MG63 (cell line): ENCODE data around the gene HSPH1. TPM values are rescaled to one million over a fixed set of nuclear protein-coding genes. Genes with fewer than 3 reads are reported as not detected.

ENCODE experiments used
- DNase-seq: peaks from one replicate; pipeline ENCODE4 v3.0.0-alpha.2; 2020
- H3K27me3 ChIP-seq: fragments of 250-450 bp; sonication (Bioruptor Pico); 2 replicates; pipeline ENCODE4 v1.5.1; 2020; ENCODE audit warnings: mild to moderate bottlenecking, moderate library complexity
- H3K36me3 ChIP-seq: fragments of 250-450 bp; sonication (Bioruptor Pico); 2 replicates; pipeline ENCODE4 v1.5.1; 2020; ENCODE audit warnings: mild to moderate bottlenecking, moderate library complexity
- H3K4me3 ChIP-seq: fragments of 250-450 bp; sonication (Bioruptor Pico); 2 replicates; pipeline ENCODE4 v1.5.1; 2020; ENCODE audit warnings: mild to moderate bottlenecking, moderate library complexity
- H3K9me3 ChIP-seq: fragments of 250-450 bp; sonication (Bioruptor Pico); 2 replicates; pipeline ENCODE4 v1.5.1; 2020; ENCODE audit warnings: mild to moderate bottlenecking, moderate library complexity
- total RNA-seq: library from RNA; depleted of rRNA; stranded (reverse); fragments of >200 nt; shearing (Covaris generic); gene quantifications from 2 replicates; pipeline ENCODE4 v1.2.3, GENCODE V29; 2014; ENCODE audit warnings: low replicate concordance; rRNA removed

The HSPH1 gene
- total RNA-seq, result 82.9 and 98.7 TPM in 2 replicates

DNA sequence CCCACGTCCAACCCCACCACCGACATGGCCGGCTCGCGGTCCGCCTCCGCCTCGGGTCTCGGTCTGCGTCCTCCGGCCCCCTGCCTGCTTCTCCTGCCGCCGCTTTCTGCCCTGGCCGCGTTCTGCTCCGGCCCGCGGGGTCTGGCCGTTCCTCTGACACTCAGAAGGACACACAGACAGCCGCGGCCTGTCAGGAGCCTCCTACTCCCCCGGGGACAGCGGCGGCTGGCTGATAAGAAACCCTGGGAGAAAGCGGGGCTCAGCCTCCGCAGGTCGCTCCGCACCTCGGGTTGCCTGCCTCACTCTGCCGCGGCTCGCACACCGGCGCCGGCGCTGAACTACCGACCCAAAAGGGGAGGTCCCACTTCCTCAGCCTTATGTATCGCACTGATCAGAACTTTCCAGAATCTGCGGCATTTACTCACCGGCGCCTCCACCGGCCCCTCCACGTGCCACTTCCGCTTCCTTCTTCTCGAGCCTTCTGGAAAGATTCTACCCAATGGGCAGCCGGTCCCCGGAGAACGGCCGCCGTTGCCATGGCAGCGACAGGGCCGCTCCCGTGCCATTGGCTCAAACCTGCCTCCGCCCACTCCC lies at the start of gene HSPH1:
TSS of gene HSPH1 (minus strand) at position 348 of the 594 bp plus-strand sequence. CDS start at position 26, 322 bp downstream.
- peak; percentile 99 for DNase-seq
- Histone ChIP-seq H3K36me3 (peaks cover 29% of the 10 kb centered on the region), H3K4me3 (peak within 1 kb of the TSS; percentile 96), H3K9me3 (no peaks in the 10 kb centered on the region), H3K27me3 (no peaks in the 10 kb centered on the region)

DNA sequence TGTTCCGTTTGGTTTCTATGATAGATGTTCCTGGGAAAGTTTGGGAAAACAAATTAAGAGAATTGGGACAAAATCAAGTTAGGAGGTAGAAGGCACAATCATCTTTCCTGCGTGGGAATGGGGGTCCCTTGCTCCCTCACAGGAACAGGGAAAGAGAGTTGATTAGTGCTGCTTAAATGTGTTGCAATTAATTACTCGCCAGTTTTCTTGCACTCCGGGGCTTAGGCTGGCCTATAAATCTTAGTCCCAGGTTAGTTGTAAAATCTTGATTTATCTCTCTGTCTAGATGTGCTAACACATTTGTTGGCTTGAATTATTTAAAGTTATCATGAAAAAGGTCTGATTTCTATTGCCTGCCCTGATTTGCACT lies 48.1 kb upstream of the HSPH1 start:
- Histone ChIP-seq H3K4me3 (no peak overlapping the region), H3K27me3 (no peaks in the 10 kb centered on the region), H3K9me3 (no peaks in the 10 kb centered on the region), H3K36me3 (no peaks in the 10 kb centered on the region)
- DNase-seq, result no peak

DNA sequence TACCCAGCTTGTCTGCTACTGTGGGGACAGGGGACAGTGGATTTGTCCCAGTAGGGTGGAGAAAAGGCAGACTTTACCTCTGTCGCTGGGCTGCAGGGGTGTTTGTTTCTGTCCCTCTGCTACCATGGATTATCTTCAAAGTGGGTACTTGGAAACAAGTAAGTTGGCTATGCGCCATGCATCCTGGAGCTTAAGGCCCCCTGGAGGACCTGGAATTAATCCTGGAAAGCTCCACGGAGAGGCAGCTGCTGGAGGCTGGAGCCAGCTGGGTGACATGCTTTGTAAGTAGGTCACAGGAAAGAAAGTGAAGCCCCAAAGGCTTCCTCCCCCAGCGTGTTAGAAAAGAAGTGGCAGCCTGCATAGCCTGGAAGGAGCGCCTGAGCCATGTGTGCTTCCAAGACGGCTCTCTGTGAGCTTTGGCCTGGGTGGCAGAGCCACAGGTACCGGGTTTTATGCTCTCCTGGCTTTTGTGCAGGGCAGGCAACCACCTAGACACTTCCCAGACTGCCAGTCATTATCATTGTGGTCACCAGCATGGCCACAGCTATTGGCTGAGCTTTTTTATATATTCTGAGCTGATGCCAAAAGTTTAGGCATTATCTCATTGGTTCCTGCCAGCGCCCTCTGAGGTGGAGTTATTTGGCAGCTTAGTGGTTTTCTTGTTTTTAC lies 47.6 kb upstream of the HSPH1 start:
- DNase-seq, result peak; percentile 38
- no peak overlapping the region for H3K4me3 ChIP-seq
- H3K9me3 ChIP-seq, result no peaks in the 10 kb centered on the region
- no peaks in the 10 kb centered on the region for H3K36me3 ChIP-seq
- no peaks in the 10 kb centered on the region for H3K27me3 ChIP-seq

DNA sequence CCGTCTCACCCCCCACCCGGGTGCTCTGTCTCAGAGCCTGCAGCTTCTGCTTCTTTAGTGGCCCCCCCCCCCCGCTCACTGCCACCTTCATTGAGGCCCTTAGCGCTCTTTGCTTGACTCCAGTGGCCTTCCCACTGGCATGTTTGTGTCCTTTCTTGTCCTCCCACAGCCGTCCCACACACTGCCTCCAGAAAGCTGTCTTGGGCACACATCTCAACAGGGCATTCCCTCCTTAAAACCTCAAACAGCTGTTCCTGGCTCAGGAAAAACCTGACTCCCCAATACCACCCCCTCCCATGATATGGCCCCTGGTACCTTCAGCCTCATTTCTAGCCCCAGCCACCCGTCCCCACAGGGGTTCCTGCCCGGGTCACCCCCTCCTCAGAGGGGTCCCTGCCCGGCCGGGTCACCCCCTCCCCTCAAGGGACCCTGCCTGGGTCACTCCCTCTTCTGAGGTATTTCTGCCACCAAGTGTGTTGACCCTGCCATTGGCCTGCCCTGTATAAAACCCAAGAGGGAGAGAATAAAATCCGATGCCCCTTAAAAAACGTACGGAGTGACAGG lies 46.9 kb upstream of the HSPH1 start:
- H3K36me3 ChIP-seq, result no peaks in the 10 kb centered on the region
- DNase-seq, result no peak
- no peak overlapping the region for H3K4me3 ChIP-seq
- no peaks in the 10 kb centered on the region for H3K9me3 ChIP-seq
- no peaks in the 10 kb centered on the region for H3K27me3 ChIP-seq

DNA sequence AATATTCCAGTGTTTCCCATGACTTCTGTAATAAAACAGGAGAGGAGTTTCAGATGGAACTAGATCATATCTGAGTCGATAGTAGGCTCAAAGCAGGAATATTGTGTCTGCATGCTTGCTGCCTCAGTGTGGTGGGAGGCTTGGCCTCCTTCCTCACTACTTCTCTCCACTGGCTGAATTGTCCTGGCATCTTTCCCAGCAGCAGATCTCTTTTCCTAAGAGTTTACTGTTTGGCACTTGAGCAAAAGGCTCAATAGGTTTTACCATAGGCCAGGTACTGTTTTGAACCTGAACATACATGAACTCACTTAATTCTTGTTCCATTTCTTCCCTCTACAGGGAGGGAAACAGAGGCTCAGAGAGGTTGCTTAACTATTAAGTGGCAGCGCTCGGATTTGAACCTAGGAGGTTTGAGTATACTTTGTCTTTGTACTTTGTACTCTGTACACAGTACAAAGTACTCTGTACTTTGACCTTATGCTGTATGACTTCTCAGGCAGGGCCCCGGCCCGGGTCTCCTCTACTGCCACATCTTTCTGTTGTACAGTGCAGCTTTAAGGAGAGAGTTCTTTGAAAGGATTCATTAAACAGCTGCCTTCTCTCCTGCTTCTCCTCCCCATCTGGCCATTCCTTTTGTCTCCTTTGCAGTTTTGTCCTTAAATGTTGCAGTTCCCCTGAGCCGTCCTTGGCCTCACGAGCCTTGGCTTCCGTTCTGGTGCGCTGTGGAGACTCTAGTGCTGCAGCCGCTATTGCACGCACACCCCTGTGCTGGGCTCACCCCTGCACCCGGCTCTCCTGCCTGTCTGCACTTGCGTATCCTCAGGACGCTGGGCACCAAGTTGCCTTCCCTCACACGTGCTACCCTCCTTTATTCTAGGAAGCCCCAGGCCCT lies 46.2 kb upstream of the HSPH1 start:
- Histone ChIP-seq H3K4me3 (no peak overlapping the region), H3K9me3 (no peaks in the 10 kb centered on the region), H3K36me3 (no peaks in the 10 kb centered on the region), H3K27me3 (no peaks in the 10 kb centered on the region)
- peak; percentile 58 for DNase-seq

DNA sequence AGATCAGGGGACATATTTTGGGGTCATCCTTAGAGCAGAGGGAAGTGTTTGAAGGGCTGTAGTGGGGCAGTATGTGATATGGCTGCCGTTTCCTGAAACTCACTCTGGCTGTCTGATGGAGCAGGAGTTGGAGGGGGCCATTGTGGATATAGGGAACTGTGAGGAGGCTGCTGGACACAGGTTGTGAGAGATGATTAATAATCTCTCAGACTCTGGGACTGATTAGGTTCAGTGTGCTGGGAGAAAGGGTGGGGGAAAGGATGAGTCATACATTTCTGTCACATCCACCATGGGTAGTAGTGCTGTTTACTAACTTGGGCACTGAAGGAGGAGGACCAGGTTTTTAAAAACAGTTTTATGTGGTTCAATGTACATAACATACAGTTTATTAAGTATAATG lies 42.9 kb upstream of the HSPH1 start:
- no peaks in the 10 kb centered on the region for H3K27me3 ChIP-seq

DNA sequence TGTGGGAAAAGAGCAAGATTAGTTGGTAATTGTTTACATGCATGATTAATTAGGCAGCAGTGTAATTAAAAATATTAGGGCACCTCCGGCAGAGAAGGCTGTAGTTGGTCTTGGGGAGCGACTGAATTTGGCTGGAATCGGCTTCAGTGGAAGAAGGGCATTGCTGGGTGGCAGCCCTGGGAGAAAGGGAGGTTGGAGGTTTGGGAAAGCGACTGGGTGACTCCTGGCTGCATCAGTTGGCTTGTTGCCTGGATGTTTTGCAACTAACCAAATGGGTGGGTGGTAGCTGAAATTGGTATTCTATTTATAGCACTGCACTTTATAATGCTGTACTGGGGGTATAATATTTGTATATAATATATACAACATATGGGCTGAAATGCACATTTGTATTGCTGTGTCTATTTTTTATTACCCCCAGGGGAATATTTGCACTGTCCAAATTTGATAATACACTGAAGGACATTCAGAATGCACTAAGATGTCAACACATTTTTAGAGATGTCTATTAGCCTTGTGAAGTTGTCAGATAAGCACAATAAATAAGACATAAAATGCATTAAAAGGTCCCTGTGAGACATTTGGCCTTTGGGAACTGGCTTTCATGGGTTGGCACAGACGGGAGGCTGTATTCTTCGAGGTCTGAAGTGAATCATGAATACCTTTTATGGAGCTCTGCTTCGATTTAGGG lies 39.8 kb upstream of the HSPH1 start:
- DNase-seq, result peak; percentile 66
- Histone ChIP-seq H3K36me3 (no peaks in the 10 kb centered on the region), H3K4me3 (peak overlapping the region; percentile 64), H3K27me3 (no peaks in the 10 kb centered on the region), H3K9me3 (no peaks in the 10 kb centered on the region)

More for the DNA sequence above, 42.9 kb upstream of the HSPH1 start:
- Histone ChIP-seq H3K4me3 (no peak overlapping the region), H3K9me3 (no peaks in the 10 kb centered on the region), H3K36me3 (no peaks in the 10 kb centered on the region)
- DNase-seq, result peak; percentile 35

DNA sequence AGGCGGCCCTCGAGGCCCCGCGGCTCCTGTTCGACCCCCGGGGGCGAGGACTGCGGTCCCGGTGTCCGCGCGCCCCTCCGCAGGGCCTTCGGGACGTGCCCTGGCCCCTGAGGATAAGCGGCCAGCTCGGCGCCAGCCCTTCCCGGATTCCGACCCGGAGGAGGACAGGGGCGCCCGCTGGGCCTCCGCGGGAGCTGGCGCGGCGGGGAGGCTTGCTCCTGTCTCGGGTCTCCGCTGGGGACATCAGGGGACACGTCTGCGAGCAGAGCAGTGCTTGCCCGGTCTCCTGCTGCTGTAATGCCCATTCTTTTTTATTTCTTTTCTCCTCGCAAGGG lies 38.9 kb upstream of the HSPH1 start:
- H3K27me3 ChIP-seq, result no peaks in the 10 kb centered on the region
- no peaks in the 10 kb centered on the region for H3K9me3 ChIP-seq
- peak; percentile 46 for DNase-seq

DNA sequence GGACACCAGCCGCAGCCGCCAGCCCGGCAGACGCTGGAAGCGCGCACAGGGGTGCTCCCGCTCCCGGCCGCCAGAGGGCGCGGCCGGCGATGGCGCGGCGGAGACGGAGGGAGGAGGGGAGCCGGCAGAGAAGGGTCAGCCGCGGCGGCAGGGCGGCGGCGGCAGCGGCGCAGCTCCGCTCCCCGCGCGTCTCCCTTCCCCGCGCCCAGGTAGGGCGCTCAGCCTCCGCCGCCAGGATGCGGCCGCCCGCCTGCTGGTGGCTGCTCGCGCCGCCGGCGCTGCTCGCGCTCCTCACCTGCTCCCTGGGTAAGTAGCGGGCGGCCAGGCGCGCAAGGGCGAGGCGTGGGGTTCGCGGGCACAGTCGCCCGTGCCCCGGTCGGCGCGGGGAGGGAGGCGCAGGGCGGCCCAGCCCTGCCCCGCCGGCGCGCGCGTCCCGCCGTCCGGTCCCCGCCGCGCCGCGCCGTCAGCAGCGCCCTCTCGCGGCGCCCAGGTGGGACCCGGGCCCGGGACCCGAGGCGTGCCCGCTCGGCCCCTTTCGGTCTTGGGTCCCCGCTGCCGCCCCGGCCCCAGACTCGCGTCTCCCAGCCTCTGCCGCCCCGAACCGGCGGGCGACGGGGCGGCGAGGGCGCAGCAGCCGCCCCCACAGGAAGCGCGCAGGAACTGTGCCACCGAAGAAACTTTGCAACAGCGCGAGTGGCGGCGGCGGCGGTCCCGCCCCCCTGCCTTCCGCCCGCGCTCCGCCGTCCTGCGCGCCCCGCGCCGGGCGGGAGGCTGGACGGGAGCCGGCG lies 38.3 kb upstream of the HSPH1 start, which contains the start of gene B3GLCT:
TSS of gene B3GLCT (plus strand) at position 127 of the 788 bp plus-strand sequence. CDS start at position 237, 110 bp downstream.
- peak; percentile 70 for DNase-seq
- H3K4me3 ChIP-seq, result peak within 1 kb of the TSS; percentile 64
- H3K27me3 ChIP-seq, result no peaks in the 10 kb centered on the region
- no peaks in the 10 kb centered on the region for H3K36me3 ChIP-seq
- no peaks in the 10 kb centered on the region for H3K9me3 ChIP-seq

More for the DNA sequence above, 38.9 kb upstream of the HSPH1 start:
- Histone ChIP-seq H3K36me3 (no peaks in the 10 kb centered on the region), H3K4me3 (peak overlapping the region; percentile 64)

DNA sequence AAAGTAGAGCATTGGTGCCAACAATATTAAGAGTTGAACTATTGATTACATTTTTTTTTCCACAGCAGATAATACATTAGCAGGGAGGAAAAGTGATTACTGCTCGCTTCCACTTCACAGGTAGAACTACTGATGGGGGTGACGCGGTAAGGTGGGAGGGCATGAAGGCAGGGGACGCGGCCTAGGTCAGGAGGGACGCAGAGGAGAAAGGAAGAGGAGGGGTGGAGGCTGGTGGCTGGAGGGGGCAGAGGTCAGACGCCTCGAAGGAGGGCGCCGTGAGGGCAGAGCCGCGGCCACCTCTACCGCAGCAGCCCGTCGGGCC lies 37.8 kb upstream of the HSPH1 start:
- H3K27me3 ChIP-seq, result no peaks in the 10 kb centered on the region
- no peaks in the 10 kb centered on the region for H3K9me3 ChIP-seq
- peak overlapping the region; percentile 64 for H3K4me3 ChIP-seq
- no peak for DNase-seq
- H3K36me3 ChIP-seq, result no peaks in the 10 kb centered on the region

DNA sequence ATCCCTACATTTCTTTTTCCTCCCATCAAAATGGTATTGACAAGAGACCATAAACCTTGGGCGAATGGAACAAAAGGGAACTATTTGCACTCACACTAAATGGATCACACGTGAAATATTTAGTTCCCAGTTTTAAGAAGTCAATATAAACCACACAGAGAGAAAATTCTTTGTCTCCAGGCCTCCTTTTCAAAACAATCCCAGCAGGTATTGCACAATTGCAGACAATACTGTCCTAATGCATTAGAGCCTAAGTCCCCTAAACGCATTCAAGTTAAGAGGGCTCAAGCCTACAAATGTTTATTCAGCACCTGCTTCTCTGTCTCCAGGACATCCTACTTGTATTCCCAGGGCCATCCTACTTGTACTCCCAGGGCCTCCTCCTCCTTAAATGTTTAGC lies 36.8 kb upstream of the HSPH1 start:
- H3K36me3 ChIP-seq, result no peaks in the 10 kb centered on the region
- no peaks in the 10 kb centered on the region for H3K9me3 ChIP-seq
- H3K4me3 ChIP-seq, result no peak overlapping the region
- H3K27me3 ChIP-seq, result no peaks in the 10 kb centered on the region
- no peak for DNase-seq

DNA sequence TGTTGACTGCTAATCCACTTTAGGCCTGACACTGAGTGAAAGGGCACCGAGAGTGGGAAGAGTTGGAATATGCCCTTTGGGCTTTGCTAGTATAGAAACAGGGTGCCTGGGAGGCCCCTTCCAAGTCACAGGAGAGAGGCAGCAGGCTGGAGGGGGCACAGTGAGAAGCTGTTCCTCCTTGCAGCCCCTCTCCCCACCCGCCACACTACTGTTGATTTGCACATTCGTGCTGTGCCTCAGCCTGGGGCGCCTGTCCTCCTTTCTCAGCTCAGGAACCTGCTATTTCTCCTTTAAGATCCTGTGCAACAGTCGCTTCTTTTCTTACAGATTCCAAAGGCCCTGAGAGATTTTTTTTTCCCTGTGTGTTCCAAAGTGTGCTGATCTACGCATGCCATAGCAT lies 35.3 kb upstream of the HSPH1 start:
- H3K27me3 ChIP-seq, result no peaks in the 10 kb centered on the region
- no peak for DNase-seq
- H3K36me3 ChIP-seq, result no peaks in the 10 kb centered on the region
- H3K9me3 ChIP-seq, result no peaks in the 10 kb centered on the region
- H3K4me3 ChIP-seq, result no peak overlapping the region

DNA sequence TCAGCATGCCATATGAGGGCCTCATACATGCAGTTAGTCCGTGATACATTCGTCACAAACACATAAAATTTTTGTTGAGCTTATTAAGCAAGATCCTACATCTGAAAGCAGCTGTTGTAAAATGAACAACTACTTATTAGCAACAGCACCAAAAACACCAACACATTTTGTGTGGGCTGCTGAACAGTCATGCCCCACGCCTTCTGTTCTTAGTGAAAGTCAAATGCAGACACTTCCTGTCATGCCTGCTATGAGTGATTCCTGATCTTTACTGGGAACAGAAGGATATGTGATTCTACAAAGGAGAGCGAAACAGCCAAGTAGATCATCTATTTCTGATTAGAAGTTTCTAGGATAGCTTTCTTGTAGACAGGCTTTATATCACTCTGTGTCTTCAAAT lies 33.9 kb upstream of the HSPH1 start:
- H3K27me3 ChIP-seq, result no peaks in the 10 kb centered on the region
- DNase-seq, result no peak
- no peaks in the 10 kb centered on the region for H3K9me3 ChIP-seq
- no peaks in the 10 kb centered on the region for H3K36me3 ChIP-seq
- no peak overlapping the region for H3K4me3 ChIP-seq

DNA sequence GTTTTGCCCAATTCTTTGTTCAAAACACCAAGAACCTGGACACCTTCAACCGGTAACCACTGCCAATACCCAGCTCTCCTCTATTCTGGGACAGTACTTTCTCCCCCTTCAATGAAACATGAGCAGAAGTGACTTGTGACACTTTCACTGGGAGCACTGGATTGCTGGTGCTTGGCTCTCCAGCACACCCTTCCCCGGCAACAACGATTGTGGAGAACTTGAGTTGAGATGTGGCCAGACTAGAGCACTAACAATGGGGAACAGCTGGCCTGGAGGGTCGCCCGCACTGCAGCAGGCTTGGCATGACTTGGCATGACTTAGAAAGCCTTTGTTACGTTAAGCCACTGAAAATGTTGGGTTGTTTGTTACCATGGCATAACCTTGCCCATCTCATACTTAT lies 30.6 kb upstream of the HSPH1 start:
- no peak for DNase-seq
- Histone ChIP-seq H3K27me3 (no peaks in the 10 kb centered on the region), H3K36me3 (no peaks in the 10 kb centered on the region), H3K9me3 (no peaks in the 10 kb centered on the region), H3K4me3 (no peak overlapping the region)

DNA sequence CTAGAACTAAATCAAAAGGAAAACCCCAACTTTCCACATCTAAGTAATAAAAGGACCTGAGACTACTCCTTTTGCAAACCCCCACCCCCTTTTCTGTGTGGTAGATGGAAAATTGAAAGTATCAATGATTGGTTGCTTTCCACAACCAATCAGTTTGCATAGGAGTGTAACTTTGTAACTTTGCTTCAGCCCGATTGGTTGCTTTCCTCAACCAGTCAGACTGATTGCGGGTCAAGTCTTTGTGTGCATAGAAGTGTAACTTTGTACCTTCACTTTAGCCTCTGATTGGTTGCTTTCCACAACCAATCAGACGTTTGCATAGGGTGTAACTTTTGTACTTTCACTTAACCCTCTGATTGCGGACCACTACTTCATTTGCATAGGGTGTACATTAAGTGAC lies 30.0 kb upstream of the HSPH1 start:
- H3K36me3 ChIP-seq, result no peaks in the 10 kb centered on the region
- no peaks in the 10 kb centered on the region for H3K27me3 ChIP-seq
- no peak overlapping the region for H3K4me3 ChIP-seq
- H3K9me3 ChIP-seq, result no peaks in the 10 kb centered on the region
- DNase-seq, result no peak
